OCI-LY7 (cell line): ENCODE data around the gene CARM1.

ENCODE experiments used
- EZH2phosphoT487 ChIP-seq: fragments of 200-600 bp; sonication (generic); IDR thresholded peaks from 2 replicates; pipeline ENCODE4 v1.6.1; 2018; ENCODE audit warnings: low read depth, borderline replicate concordance, mild to moderate bottlenecking, mixed run types, antibody characterized with exemption, low read length, moderate library complexity, mixed read lengths
- TF ChIP-seq, protein P1 (sequence below): fragments of 200-600 bp; sonication (generic); conservative IDR thresholded peaks from 2 replicates; pipeline ENCODE4 v1.5.1; 2014; ENCODE audit warnings: mild to moderate bottlenecking, antibody characterized with exemption, low read length, moderate library complexity, mixed read lengths

DNA sequence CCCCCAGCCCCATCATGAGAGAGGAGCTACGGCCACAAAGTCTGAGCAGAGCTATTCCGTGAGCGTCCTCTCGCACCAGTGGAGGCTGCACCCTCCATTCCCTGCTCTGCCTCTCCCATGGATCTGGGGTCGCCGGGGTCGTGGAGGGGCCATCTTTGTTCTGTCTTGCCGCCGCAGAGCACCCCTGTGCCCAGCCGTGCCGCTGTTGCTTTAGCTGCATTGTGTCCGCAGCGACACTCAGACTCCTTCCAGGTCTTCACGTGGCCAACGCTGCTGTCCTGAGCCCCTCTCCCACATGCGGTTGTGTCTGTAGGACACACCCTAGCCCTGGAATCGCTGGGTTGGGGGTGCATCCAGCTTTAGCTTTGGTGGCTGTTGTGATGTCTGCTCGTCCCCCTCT lies 41.3 kb downstream of the CARM1 start:
- TF ChIP-seq, protein P1, sequence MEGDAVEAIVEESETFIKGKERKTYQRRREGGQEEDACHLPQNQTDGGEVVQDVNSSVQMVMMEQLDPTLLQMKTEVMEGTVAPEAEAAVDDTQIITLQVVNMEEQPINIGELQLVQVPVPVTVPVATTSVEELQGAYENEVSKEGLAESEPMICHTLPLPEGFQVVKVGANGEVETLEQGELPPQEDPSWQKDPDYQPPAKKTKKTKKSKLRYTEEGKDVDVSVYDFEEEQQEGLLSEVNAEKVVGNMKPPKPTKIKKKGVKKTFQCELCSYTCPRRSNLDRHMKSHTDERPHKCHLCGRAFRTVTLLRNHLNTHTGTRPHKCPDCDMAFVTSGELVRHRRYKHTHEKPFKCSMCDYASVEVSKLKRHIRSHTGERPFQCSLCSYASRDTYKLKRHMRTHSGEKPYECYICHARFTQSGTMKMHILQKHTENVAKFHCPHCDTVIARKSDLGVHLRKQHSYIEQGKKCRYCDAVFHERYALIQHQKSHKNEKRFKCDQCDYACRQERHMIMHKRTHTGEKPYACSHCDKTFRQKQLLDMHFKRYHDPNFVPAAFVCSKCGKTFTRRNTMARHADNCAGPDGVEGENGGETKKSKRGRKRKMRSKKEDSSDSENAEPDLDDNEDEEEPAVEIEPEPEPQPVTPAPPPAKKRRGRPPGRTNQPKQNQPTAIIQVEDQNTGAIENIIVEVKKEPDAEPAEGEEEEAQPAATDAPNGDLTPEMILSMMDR = no peak
- TF ChIP-seq EZH2phosphoT487 = no peak
